Measurements from ENCODE around the gene SLC40A1. TPM values are rescaled to one million over a fixed set of nuclear protein-coding genes. Genes with fewer than 3 reads are reported as not detected.

SLC40A1 gene
- total and polyA plus RNA-seq, 4 donors, result 97.4 to 572 (median 168) TPM

DNA sequence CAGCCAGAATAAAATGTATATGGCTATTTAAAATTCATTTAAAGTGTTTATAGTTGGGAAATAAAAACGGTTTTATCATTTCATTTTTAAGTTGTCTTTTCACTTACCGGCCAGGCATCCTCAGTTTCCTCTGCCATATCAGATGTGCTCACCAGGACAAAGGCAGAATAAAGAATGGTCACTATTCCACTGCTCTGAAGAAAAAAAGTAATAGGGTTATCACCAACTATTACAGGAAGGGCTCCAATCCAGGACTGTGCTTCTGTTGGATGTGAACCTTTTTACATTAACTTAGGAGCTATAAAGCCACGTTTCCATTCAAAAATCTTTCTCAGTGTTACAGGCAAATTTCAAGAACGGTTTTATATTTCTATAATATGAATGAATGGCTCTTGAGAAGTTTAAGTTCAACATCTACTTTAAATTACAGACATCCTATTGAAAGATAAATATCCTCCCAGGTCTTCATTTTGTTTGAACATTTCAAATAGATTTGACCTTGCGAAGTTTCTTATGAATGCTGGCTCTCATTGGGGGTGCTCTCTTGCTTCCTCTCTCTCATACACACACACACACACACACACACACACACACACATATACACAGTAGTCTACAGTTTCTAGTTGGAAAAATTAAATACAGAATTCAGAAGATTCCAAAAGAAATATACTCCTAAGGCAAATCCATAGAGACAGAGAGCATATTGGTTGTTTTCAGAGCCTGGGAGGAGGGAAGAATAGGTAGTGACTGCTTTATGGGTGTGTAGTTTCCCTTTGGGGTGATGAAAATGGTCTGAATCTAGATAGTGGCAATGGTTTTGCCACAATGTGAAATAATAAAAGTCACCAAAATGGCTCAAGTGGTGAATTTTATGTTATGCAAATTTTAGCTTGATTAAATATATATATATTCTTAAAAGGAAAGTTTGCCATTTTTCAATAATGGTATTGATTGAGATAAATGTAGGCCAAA, 2.9 kb upstream of the SLC40A1 start:
- DNase-seq (ENCODE audit: low spot score), result no peak
- Histone ChIP-seq H3K27ac (ENCODE audit: low read depth in 1 of 2, low read length in 2 of 2) (no peak overlapping the region), H3K4me3 (ENCODE audit: low read depth in 1 of 3, low read length in 3 of 3) (no peak overlapping the region), H3K9ac (ENCODE audit: low read depth in 1 of 2, low read length in 2 of 2) (no peak overlapping the region), H3K4me1 (ENCODE audit: control insufficient read depth in 4 of 4, insufficient read depth in 4 of 4, low read length in 3 of 4) (peaks cover 0 to 33% (median 17%) of the 10 kb centered on the region in 4 donors), H3K9me3 (ENCODE audit: control insufficient read depth in 4 of 4, low read length in 3 of 4) (no peaks in the 10 kb centered on the region), H3K27me3 (ENCODE audit: control insufficient read depth in 4 of 4, insufficient read depth in 4 of 4, low read length in 3 of 4) (no peaks in the 10 kb centered on the region), H3K36me3 (ENCODE audit: control insufficient read depth in 4 of 4, insufficient read depth in 3 of 4, low read depth in 1 of 4, low read length in 3 of 4) (no peaks in the 10 kb centered on the region)
- TF ChIP-seq, protein P1, sequence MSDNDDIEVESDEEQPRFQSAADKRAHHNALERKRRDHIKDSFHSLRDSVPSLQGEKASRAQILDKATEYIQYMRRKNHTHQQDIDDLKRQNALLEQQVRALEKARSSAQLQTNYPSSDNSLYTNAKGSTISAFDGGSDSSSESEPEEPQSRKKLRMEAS (IDR thresholded peaks at IDR 0.05), result no peak
- no peak for TF ChIP-seq EGR1 (IDR thresholded peaks at IDR 0.05; ENCODE audit: low read depth in 2 of 2)
- TF ChIP-seq HNF4G (IDR thresholded peaks at IDR 0.05), result no peak
- no peak for TF ChIP-seq YY1 (IDR thresholded peaks at IDR 0.05)
- no peak for TF ChIP-seq SP1 (IDR thresholded peaks at IDR 0.05)
- no peak for TF ChIP-seq HNF4A (conservative IDR thresholded peaks at IDR 0.05)
- TF ChIP-seq, protein P2, sequence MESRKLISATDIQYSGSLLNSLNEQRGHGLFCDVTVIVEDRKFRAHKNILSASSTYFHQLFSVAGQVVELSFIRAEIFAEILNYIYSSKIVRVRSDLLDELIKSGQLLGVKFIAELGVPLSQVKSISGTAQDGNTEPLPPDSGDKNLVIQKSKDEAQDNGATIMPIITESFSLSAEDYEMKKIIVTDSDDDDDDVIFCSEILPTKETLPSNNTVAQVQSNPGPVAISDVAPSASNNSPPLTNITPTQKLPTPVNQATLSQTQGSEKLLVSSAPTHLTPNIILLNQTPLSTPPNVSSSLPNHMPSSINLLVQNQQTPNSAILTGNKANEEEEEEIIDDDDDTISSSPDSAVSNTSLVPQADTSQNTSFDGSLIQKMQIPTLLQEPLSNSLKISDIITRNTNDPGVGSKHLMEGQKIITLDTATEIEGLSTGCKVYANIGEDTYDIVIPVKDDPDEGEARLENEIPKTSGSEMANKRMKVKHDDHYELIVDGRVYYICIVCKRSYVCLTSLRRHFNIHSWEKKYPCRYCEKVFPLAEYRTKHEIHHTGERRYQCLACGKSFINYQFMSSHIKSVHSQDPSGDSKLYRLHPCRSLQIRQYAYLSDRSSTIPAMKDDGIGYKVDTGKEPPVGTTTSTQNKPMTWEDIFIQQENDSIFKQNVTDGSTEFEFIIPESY (IDR thresholded peaks at IDR 0.05), result no peak
- no peak for TF ChIP-seq RXRA (IDR thresholded peaks at IDR 0.05)
- TF ChIP-seq, protein P3, sequence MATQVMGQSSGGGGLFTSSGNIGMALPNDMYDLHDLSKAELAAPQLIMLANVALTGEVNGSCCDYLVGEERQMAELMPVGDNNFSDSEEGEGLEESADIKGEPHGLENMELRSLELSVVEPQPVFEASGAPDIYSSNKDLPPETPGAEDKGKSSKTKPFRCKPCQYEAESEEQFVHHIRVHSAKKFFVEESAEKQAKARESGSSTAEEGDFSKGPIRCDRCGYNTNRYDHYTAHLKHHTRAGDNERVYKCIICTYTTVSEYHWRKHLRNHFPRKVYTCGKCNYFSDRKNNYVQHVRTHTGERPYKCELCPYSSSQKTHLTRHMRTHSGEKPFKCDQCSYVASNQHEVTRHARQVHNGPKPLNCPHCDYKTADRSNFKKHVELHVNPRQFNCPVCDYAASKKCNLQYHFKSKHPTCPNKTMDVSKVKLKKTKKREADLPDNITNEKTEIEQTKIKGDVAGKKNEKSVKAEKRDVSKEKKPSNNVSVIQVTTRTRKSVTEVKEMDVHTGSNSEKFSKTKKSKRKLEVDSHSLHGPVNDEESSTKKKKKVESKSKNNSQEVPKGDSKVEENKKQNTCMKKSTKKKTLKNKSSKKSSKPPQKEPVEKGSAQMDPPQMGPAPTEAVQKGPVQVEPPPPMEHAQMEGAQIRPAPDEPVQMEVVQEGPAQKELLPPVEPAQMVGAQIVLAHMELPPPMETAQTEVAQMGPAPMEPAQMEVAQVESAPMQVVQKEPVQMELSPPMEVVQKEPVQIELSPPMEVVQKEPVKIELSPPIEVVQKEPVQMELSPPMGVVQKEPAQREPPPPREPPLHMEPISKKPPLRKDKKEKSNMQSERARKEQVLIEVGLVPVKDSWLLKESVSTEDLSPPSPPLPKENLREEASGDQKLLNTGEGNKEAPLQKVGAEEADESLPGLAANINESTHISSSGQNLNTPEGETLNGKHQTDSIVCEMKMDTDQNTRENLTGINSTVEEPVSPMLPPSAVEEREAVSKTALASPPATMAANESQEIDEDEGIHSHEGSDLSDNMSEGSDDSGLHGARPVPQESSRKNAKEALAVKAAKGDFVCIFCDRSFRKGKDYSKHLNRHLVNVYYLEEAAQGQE (IDR thresholded peaks at IDR 0.05), result no peak
- TF ChIP-seq JUND (IDR thresholded peaks at IDR 0.05), result no peak
- no peak for TF ChIP-seq RAD21 (IDR thresholded peaks at IDR 0.05)
- TF ChIP-seq FOXA2 (IDR thresholded peaks at IDR 0.05), result no peak
- no peak for TF ChIP-seq GABPA (IDR thresholded peaks at IDR 0.05 in 1 of 2, conservative IDR thresholded peaks at IDR 0.05 in 1 of 2)
- TF ChIP-seq FOXA1 (IDR thresholded peaks at IDR 0.05), result no peak
- WGBS, result 87% methylated on average over 5 of the region's 5 CpGs

DNA sequence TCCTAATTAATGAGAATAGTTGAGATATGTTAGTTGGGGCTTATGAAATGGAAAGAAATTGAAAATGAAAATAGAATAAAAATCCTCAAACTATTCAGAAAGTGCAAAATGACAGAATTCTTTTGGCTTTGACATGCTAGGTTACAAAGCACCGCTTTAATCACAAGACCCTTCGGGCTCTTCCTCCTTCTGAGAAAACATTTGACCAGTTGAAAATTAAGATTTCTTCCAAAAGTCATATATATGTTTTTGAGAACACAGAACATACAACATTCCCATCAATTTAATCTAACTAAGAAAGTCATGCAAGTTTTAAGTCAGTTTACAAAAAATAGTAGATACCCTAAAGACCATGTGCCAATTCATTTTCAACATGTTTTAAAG, 2.2 kb upstream of the SLC40A1 start:
- Histone ChIP-seq H3K4me3 (ENCODE audit: low read depth in 1 of 3, low read length in 3 of 3) (no peak overlapping the region), H3K4me1 (ENCODE audit: control insufficient read depth in 4 of 4, insufficient read depth in 4 of 4, low read length in 3 of 4) (peaks cover 0 to 40% (median 23%) of the 10 kb centered on the region in 4 donors), H3K9me3 (ENCODE audit: control insufficient read depth in 4 of 4, low read length in 3 of 4) (no peaks in the 10 kb centered on the region), H3K27ac (ENCODE audit: low read depth in 1 of 2, low read length in 2 of 2) (no peak overlapping the region), H3K9ac (ENCODE audit: low read depth in 1 of 2, low read length in 2 of 2) (no peak overlapping the region), H3K36me3 (ENCODE audit: control insufficient read depth in 4 of 4, insufficient read depth in 3 of 4, low read depth in 1 of 4, low read length in 3 of 4) (no peaks in the 10 kb centered on the region), H3K27me3 (ENCODE audit: control insufficient read depth in 4 of 4, insufficient read depth in 4 of 4, low read length in 3 of 4) (no peaks in the 10 kb centered on the region)
- DNase-seq (ENCODE audit: low spot score), result no peak
- TF ChIP-seq, protein P4, sequence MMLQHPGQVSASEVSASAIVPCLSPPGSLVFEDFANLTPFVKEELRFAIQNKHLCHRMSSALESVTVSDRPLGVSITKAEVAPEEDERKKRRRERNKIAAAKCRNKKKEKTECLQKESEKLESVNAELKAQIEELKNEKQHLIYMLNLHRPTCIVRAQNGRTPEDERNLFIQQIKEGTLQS (IDR thresholded peaks at IDR 0.05), result no peak
- no peak for TF ChIP-seq GABPA (IDR thresholded peaks at IDR 0.05 in 1 of 2, conservative IDR thresholded peaks at IDR 0.05 in 1 of 2)
- WGBS, result 83% methylated on average over 2 of the region's 2 CpGs
